HepG2 (cell line): ENCODE results near the gene TGM3. TPM values are rescaled to one million over a fixed set of nuclear protein-coding genes. Genes with fewer than 3 reads are reported as not detected.
A peak's percentile ranks its signal among the peaks of the same experiment; 100 is the strongest.

ENCODE experiments used
- AGO2 ChIP-seq: fragments of 200-400 bp; formaldehyde crosslinking; optimal IDR thresholded peaks from 2 replicates; pipeline ENCODE3; 2017; ENCODE audit warnings: mild to moderate bottlenecking, low read depth, low read length, moderate library complexity
- CEBPB ChIP-seq: IDR thresholded peaks from 2 replicates; pipeline ENCODE4 v1.6.1; 2011; ENCODE audit warnings: low read depth, low read length, improper control_type of control experiment, borderline replicate concordance
- CEBPG ChIP-seq: IDR thresholded peaks from 2 replicates; pipeline ENCODE4 v1.6.1; 2016
- DNMT1 ChIP-seq: sonication (generic); formaldehyde crosslinking; IDR thresholded peaks from 2 replicates; pipeline ENCODE4 v1.5.1; 2020; ENCODE audit warnings: mild to moderate bottlenecking, missing genetic modification reagents
- E2F2 ChIP-seq: sonication (generic); formaldehyde crosslinking; IDR thresholded peaks from 2 replicates; pipeline ENCODE4 v1.4.0; 2020; ENCODE audit warnings: missing genetic modification reagents, borderline replicate concordance
- HOXD1 ChIP-seq: sonication (generic); formaldehyde crosslinking; IDR thresholded peaks from 2 replicates; pipeline ENCODE4 v1.5.0; 2020; ENCODE audit warnings: missing genetic modification reagents
- KDM6A ChIP-seq: IDR thresholded peaks from 2 replicates; pipeline ENCODE4 v1.6.1; 2016; ENCODE audit warnings: low read depth
- NBN ChIP-seq: fragments of 450-650 bp; conservative IDR thresholded peaks from 2 replicates; pipeline ENCODE4 v1.6.1; 2017
- NFRKB ChIP-seq: fragments of 450-650 bp; IDR thresholded peaks from 2 replicates; pipeline ENCODE4 v1.6.1; 2017
- POLR2AphosphoS2 ChIP-seq: IDR thresholded peaks from 2 replicates; pipeline ENCODE4 v1.6.1; 2011; ENCODE audit warnings: low read depth, low read length, improper control_type of control experiment
- RARA ChIP-seq: IDR thresholded peaks from 2 replicates; pipeline ENCODE4 v1.6.1; 2016; ENCODE audit warnings: missing genetic modification reagents, missing compliant biosample characterization
- RCOR2 ChIP-seq: IDR thresholded peaks from 2 replicates; pipeline ENCODE4 v1.6.1; 2016; ENCODE audit warnings: missing biosample characterization, missing genetic modification reagents
- THRA ChIP-seq: sonication (generic); formaldehyde crosslinking; IDR thresholded peaks from 2 replicates; pipeline ENCODE4 v1.4.0; 2020; ENCODE audit warnings: missing genetic modification reagents, borderline replicate concordance
- ZBTB43 ChIP-seq: sonication (generic); formaldehyde crosslinking; conservative IDR thresholded peaks from 2 replicates; pipeline ENCODE4 v1.4.0; 2020; ENCODE audit warnings: missing genetic modification reagents
- ZBTB44 ChIP-seq: sonication (generic); formaldehyde crosslinking; IDR thresholded peaks from 2 replicates; pipeline ENCODE4 v1.4.0; 2020; ENCODE audit warnings: missing genetic modification reagents
- ZMYM2 ChIP-seq: sonication (generic); formaldehyde crosslinking; IDR thresholded peaks from 2 replicates; pipeline ENCODE4 v1.8.0; 2022; ENCODE audit warnings: mild to moderate bottlenecking, missing genetic modification reagents
- ZNF205 ChIP-seq: IDR thresholded peaks from 2 replicates; pipeline ENCODE4 v1.6.1; 2018; ENCODE audit warnings: missing biosample characterization, missing genetic modification reagents
- ZNF282 ChIP-seq: fragments of 450-650 bp; IDR thresholded peaks from 2 replicates; pipeline ENCODE4 v1.6.1; 2018; ENCODE audit not compliant: partially characterized antibody
- ZNF326 ChIP-seq: sonication (generic); formaldehyde crosslinking; IDR thresholded peaks from 2 replicates; pipeline ENCODE4 v1.4.0; 2020; ENCODE audit warnings: missing genetic modification reagents, borderline replicate concordance
- ZNF431 ChIP-seq: sonication (generic); formaldehyde crosslinking; IDR thresholded peaks from 2 replicates; pipeline ENCODE4 v1.9.0; 2022; ENCODE audit warnings: missing genetic modification reagents, low read depth, mild to moderate bottlenecking, borderline replicate concordance
- ZNF589 ChIP-seq: sonication (generic); formaldehyde crosslinking; conservative IDR thresholded peaks from 2 replicates; pipeline ENCODE4 v1.8.0; 2022; ENCODE audit warnings: mild to moderate bottlenecking, moderate library complexity, missing genetic modification reagents
- ZNF629 ChIP-seq: sonication (generic); formaldehyde crosslinking; conservative IDR thresholded peaks from 2 replicates; pipeline ENCODE4 v1.5.0; 2020; ENCODE audit warnings: missing genetic modification reagents
- ZNF687 ChIP-seq: sonication (generic); formaldehyde crosslinking; IDR thresholded peaks from 2 replicates; pipeline ENCODE4 v1.5.1; 2020; ENCODE audit warnings: mild to moderate bottlenecking, missing genetic modification reagents, moderate library complexity
- ZNF713 ChIP-seq: sonication (generic); formaldehyde crosslinking; IDR thresholded peaks from 2 replicates; pipeline ENCODE4 v1.4.0; 2020; ENCODE audit warnings: mild to moderate bottlenecking, missing genetic modification reagents
- polyA plus RNA-seq, 8 experiments: library from polyadenylated mRNA; depleted of rRNA in 3 of 8; stranded (reverse) in 7 of 8; unstranded in 1 of 8; fragments of >200 nt; fragmentation: Illumina TruSeq in 4 of 8; extraction: Trizol in 4 of 8; gene quantifications; 2 replicates each; pipeline versions ENCODE4 v1.2.1 to v1.2.3, GENCODE V29; 2011 to 2016; ENCODE audit warnings: low read depth in 4 of 8, missing spikeins in 1 of 8, mixed read lengths in 1 of 8; ENCODE audit not compliant: insufficient read depth in 1 of 8
- total RNA-seq, 5 experiments: library from RNA; depleted of rRNA; stranded (reverse); fragments of >200 nt; fragmentation: Illumina TruSeq; extraction: Trizol; gene quantifications; 2 replicates each; pipeline ENCODE4 v1.2.3, GENCODE V29; 2016; ENCODE audit warnings: low read depth in 1 of 5

The TGM3 gene
- total and polyA plus RNA-seq, 2 of the 13 experiments (the other 11 are each of a cell fraction or from before 2014, with no cell fraction given) = not detected

GRCh38 chr20:2300420-2300819 is 4.6 kb downstream of the TGM3 start (continued):
- no peak for TF ChIP-seq ZNF687 (CRISPR knock-in tag)
- TF ChIP-seq RCOR2 (CRISPR knock-in tag) = 0 out of 2 replicates have a peak, but pooled peaks have one; percentile 21
- TF ChIP-seq ZNF205 (CRISPR knock-in tag) = no peak
- no peak for TF ChIP-seq ZNF589
- TF ChIP-seq E2F2 (CRISPR knock-in tag) = no peak
- TF ChIP-seq CEBPB = peak; percentile 95
- TF ChIP-seq KDM6A (CRISPR knock-in tag) = no peak
- no peak for TF ChIP-seq ZNF326 (CRISPR knock-in tag)
- TF ChIP-seq ZNF431 (CRISPR knock-in tag) = no peak
- no peak for TF ChIP-seq NFRKB
- peak; percentile 66 for TF ChIP-seq CEBPG (CRISPR knock-in tag)
- TF ChIP-seq ZBTB43 = no peak
- TF ChIP-seq POLR2AphosphoS2 = no peak
- TF ChIP-seq NBN = no peak
- TF ChIP-seq ZNF282 = no peak
- no peak for TF ChIP-seq ZNF713 (CRISPR knock-in tag)
- TF ChIP-seq AGO2 = no peak
- TF ChIP-seq ZMYM2 = no peak
- TF ChIP-seq HOXD1 (CRISPR knock-in tag) = no peak
- no peak for TF ChIP-seq DNMT1 (CRISPR knock-in tag)
- TF ChIP-seq THRA = peak; percentile 59; the same call in 1 of the 2 replicates
- TF ChIP-seq ZNF629 (CRISPR knock-in tag) = peak; percentile 96
- TF ChIP-seq ZBTB44 (CRISPR knock-in tag) = no peak
- 0 out of 2 replicates have a peak, but pooled peaks have one; percentile 12 for TF ChIP-seq RARA (CRISPR knock-in tag)
